ACHN (cell line): Measurements from ENCODE around the gene RASA1.
"Not testable (repeated sequence)": the region's sequence is repeated elsewhere in the genome, so short reads cannot be mapped to it uniquely, and the experiment has no call there.

Experiments
- DNase-seq: peaks from one replicate; pipeline ENCODE4 v3.0.0-alpha.2; 2015
- in situ Hi-C: cut with HindIII; loops from 2 replicates; pipeline ENCODE4 v1.10.0; 2017; ENCODE audit warnings: low sequenced_read_pairs, low pct_ligation_motif_present, low pct_unique_long_range_greater_than_20kb

RASA1 gene

DNA sequence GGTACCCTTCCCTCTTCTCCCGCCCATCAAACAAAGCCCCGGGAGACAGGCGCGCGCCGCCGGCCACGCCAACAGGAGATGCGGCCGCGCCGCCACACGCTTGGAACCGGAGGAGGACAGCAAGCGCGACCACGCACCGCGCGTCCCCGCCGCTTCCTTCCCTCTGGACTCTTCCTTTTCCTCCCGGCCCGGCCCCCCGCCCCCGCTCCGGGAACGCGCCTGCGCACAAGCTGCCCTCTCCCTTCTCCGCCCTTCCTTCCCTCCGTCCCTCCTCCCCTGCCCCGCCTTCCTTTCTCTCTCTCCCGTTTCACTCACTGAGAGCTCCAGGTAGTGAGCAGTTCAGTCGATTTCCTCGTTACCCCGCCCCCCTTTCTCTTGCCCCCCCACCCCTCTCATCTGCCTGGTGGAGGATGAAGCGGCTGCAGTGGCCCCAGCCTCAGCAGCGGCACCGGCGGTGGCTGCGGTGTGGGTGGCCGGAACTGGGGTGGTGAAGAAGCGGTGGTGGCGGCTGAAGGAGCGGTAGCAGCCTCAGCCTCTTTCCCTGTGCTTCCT, at the start of gene RASA1:
Gene RASA1, plus strand, starts transcription at position 310 of the 552 bp plus-strand sequence. CDS start 569 bp downstream, outside the sequence.
- peak; percentile 92 for DNase-seq
- in situ Hi-C loops, result no loop called here

DNA sequence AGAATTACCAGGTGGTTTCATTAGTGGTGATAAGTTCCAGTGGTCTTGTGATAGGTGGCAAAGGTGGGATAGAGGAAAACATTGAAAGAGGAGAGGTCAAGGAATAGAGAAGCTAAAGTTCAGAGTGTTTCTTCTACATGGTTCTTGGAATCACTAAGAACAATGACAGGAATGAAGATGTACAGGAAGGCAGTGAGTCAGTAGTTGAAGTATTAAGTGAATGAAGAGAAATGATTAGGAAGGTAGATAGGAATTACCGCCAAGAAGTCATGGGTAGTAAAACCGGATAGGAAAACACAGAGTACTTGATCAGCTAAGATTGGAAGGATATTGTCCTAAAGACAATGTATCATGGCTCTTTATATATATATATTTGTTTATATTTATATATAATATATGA, 37.9 kb upstream of the RASA1 start:
- no peak for DNase-seq
- in situ Hi-C loops, result no loop called here

- no peak for DNase-seq
- in situ Hi-C loops, result no loop called here
Measured at GRCh38 chr5:87231037-87231808, 36.5 kb upstream of the RASA1 start.

DNA sequence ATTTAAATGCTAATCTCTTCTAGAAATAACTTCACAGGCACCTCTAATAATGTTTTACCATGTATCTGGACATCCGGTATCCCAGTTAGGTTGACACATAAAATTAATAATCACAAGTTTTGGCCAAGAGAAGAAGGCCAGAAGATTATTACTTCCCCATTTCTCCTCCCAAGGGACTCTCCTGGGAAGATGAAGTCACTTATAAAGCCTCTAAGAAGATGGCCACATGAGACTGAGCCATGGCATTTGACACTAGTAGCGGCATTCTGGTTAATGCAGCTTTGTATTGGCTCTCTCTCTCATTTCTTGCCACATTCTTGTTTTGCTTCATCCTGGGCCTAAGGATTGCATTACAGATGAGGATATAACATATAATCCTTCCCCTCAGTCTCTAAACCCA, 34.5 kb upstream of the RASA1 start:
- no peak for DNase-seq

DNA sequence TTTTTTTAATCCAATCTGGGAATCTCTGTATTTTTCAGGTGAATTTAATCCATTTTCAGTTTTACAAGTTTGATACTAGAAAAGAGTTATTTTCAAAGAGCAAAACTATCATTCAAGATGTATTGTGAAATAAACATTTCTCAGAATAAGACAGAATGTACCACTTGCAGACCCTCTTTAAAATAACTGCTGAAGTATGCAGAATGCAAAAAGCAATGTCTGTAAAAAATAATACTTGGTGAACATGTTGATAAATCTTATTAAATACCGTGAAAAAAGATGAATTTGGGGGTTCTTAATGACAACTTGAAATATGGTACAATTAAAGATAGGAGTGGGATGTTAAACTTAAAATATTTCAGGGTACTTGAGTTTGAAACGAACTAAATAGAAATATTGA, 26.1 kb upstream of the RASA1 start:
- in situ Hi-C loops, result no loop called here
- DNase-seq, result no peak

More for the DNA sequence above, 34.5 kb upstream of the RASA1 start:
- in situ Hi-C loops, result no loop called here

- no peak for DNase-seq
- in situ Hi-C loops, result no loop called here
Measured at GRCh38 chr5:87242242-87242641, 25.4 kb upstream of the RASA1 start.

DNA sequence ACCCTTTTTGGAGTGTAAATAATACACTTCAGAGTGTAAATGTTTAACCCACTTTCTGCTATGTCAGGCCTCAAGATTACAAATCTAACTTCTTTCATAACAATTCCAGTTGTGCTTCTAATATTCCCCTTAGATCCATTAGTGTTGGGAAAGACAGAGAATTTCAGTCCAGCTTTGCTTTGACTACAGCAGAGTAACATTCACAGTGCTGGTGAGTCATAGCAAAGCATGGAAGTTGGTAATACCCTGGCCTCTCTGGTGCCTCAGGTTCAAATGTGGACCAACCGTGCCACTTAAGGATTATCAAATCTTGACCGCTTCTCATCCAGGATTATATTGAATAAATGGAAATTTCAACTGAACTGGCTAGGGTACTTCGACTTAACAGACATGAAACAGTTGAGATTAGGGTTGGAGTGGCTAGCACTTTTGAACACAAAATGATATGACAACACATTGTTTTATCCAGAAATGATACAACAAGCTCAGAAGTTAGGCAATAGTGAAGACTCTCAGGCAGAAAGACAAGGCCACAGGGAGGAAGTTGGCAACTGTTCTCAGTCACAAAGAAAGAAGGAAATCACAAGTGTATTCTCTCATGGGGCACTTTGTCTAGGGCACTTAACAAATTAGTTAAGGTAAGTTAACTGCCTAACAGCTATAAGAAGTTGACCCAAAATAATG, 24.4 kb upstream of the RASA1 start:
- in situ Hi-C loops, result no loop called here
- DNase-seq, result peak; percentile 42

DNA sequence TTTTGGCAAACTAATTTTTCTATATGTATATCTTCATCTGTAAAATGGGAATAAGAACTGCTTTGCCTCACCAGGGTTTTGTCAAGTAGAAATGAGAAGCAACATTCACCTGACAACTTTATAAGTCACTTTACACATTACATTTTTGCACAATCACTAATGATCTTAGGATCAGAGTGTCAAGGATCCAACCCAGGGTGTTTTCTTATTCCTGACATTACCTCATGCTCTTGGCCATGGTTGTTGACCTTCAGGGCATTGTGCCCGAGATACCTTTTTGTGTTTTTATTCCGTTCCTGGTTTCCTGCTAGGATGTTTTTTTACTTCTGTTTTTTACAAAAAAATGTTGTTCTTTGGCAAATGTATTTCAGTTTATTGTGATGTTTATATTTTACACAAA, 22.2 kb upstream of the RASA1 start:
- no peak for DNase-seq
- in situ Hi-C loops, result no loop called here

DNA sequence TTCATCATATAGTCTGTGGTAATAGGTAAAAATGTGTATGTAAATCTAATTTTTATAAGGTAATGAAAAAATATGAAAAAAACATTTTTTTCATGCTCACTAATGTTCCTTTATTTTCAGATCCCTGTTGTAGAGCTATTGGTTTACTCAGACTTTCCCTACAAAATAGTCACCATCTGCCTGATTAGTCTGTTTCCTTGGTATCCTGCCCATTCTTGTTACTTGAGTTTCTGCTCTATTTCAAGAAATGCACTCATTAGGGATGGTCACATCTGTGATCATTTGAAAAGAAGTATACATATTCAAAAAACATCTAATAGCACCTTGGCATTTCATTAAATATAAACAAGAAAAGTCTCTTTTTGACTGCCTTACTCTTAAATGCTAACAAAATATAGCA, 21.6 kb upstream of the RASA1 start:
- in situ Hi-C loops, result no loop called here
- DNase-seq, result no peak

DNA sequence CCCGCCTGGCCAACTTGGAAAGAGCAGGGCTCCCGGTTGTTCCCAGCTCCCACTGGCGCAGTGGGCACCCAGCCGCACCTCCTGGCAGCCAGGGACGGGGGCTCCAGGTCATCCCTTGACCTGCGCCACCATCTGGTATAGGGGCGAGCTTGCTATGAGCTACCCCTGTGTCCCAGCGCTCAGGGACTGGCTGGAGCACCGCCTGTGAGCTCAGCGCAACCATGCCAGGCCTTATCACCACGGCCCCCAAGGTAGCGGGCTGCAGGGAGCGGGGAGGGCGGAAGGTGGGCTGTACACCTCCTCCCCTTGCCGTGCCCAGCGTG, 15.4 kb upstream of the RASA1 start:
- no peak for DNase-seq
- in situ Hi-C loops, result no loop called here

GRCh38 chr5:87254035-87254434, 13.6 kb upstream of the RASA1 start:
- DNase-seq, result no peak
- in situ Hi-C loops, result no loop called here

- DNase-seq, result no peak
- in situ Hi-C loops, result no loop called here
Measured at GRCh38 chr5:87258507-87258906, 9.2 kb upstream of the RASA1 start.

GRCh38 chr5:87260604-87261192, 7.0 kb upstream of the RASA1 start:
- DNase-seq, result no peak
- in situ Hi-C loops, result no loop called here

DNA sequence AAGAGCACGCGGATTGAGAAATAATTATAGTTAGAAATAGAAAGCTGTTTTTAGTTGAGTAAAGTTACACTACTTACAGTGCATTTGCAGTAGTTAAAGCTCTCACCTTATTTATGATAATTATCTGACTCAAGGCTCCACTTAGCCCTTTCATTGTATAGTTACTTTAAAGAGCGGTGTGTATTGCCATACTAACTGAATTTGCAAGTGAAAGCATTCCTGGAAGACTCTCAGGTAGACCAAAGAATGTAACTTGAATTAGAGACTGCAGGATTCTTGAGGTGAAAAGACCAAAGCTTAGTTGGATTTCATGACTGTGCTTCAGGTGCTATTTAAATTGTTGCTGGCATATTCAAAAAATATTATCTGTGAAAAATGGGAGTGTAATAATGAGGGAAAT, 4.2 kb upstream of the RASA1 start:
- in situ Hi-C loops, result no loop called here
- no peak for DNase-seq

- in situ Hi-C loops, result no loop called here
- DNase-seq, result no peak
Measured at GRCh38 chr5:87266914-87267573, 639 bp upstream of the RASA1 start.

GRCh38 chr5:87268126-87268969, 665 bp downstream of the RASA1 start:
- DNase-seq, result peak; percentile 36
- in situ Hi-C loops, result no loop called here

DNA sequence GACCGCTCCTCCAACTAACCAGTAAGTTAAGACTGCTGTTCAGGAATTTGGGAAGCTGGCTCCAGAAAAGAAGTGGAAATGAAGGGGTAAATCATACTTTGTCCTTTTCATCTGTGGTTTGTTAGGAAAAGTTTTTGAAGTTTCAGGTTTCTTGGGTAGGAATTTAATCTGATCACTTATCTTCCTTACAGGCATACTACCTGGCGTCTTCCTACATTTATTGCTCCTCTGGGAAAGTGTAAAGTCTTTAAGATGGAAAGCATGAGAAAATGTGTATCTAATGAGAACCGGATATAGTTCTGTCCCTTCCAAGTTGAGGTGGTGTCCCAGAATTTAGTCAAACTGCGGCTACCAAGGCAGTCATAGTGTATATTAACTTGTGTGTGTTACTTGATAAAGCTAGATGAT, 1.3 kb downstream of the RASA1 start:
- no peak for DNase-seq
- in situ Hi-C loops, result no loop called here

DNA sequence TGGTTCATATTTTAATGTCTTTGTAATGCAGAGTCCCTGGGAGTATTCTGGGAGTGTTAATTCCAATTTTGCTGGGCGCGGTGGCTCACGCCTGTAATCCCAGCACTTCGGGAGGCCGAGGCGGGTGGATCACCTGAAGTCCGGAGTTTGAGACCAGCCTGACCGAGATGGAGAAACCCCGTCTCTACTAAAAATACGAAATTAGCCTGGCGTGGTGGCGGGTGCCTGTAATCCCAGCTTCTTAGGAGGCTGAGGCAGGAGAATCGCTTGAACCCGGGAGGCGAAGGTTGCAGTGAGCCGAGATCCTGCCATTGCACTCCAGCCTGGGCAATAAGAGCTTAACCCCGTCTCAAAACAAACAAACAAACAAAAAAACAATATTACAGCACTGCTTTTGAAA, 3.2 kb downstream of the RASA1 start:
- DNase-seq, in situ Hi-C loops: not testable (repeated sequence)
